SK-N-MC (cell line): ENCODE results near the gene GLUL.
A peak's percentile ranks its signal among the peaks of the same experiment; 100 is the strongest.

Experiments used
- DNase-seq: peaks from one replicate; pipeline ENCODE4 v3.0.0-alpha.2; 2011; ENCODE audit warnings: low read depth, low spot score
- H3K27ac ChIP-seq: fragments of 200-600 bp; sonication (generic); 2 replicates; pipeline ENCODE4 v1.5.1; 2016; ENCODE audit warnings: mixed run types
- H3K36me3 ChIP-seq: fragments of 200-600 bp; sonication (generic); 2 replicates; pipeline ENCODE4 v1.6.1; 2017; ENCODE audit warnings: antibody characterized with exemption, low read length, mixed read lengths; ENCODE audit not compliant: insufficient read depth
- H3K4me3 ChIP-seq: fragments of 200-600 bp; sonication (generic); 2 replicates; pipeline ENCODE4 v1.5.1; 2016
- H3K9ac ChIP-seq: fragments of 200-600 bp; sonication (generic); 2 replicates; pipeline ENCODE4 v1.8.0; 2017; ENCODE audit warnings: mixed run types, mixed read lengths; ENCODE audit not compliant: insufficient read length
- H3K9me3 ChIP-seq: fragments of 200-600 bp; sonication (generic); 2 replicates; pipeline ENCODE4 v1.6.1; 2017; ENCODE audit warnings: low read depth, mild to moderate bottlenecking, antibody characterized with exemption, low read length, moderate library complexity, mixed read lengths
- EZH2 ChIP-seq: fragments of 200-600 bp; sonication (generic); IDR thresholded peaks from one replicate; pipeline ENCODE4 v1.6.1; 2017; ENCODE audit warnings: antibody characterized with exemption
- FOXP2 ChIP-seq: optimal IDR thresholded peaks from 2 replicates; pipeline ENCODE3; 2011; ENCODE audit warnings: mild to moderate bottlenecking, moderate library complexity; ENCODE audit not compliant: insufficient read depth; ENCODE audit errors: extremely low read length, control extremely low read depth
- POLR2AphosphoS5 ChIP-seq: IDR thresholded peaks from 2 replicates; pipeline ENCODE4 v1.6.1; 2012; ENCODE audit warnings: mild to moderate bottlenecking, low read depth, low read length, borderline replicate concordance

GLUL gene

DNA sequence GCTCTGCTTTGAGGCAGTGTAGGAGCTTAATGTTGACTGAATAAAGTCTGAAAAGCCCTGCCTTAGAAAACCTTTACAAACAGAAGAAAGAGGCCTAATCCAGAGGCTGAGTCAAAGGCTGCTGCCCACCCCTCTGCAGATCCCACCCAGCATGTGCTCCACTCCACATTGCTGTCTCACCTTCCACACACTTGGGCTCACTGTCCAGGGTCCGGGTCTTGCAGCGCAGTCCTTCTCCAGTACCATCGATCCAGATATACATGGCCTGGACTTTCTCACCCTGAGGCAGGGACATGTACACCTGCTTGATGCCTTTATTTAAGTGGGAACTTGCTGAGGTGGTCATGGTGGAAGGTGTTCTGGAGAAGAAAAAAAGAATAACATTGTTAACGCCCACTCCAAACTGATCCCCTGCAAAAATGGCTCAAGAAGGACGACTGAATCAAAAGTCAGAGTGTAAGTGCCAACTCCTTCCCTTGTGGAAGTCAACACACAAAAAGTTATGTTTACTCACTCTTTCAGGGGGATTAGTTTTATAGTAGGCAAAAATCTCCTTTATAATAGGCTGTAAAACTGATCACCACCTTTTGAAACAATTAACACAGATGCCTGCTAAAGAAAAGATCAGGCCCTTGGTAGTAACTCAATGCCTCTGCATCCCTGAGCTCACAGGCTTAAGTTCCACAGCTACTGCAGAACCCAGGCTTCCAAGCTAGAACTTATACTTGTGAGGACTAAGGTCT lies 3.0 kb downstream of the GLUL start:
- H3K9ac ChIP-seq = peak overlapping the region; percentile 96
- peak overlapping the region; percentile 77 for H3K4me3 ChIP-seq
- no peak overlapping the region for H3K27ac ChIP-seq
- no peaks in the 10 kb centered on the region for H3K9me3 ChIP-seq
- TF ChIP-seq EZH2 (no peak), FOXP2 (no peak), POLR2AphosphoS5 (no peak)
- H3K36me3 ChIP-seq = peaks cover 61% of the 10 kb centered on the region
- DNase-seq = no peak

DNA sequence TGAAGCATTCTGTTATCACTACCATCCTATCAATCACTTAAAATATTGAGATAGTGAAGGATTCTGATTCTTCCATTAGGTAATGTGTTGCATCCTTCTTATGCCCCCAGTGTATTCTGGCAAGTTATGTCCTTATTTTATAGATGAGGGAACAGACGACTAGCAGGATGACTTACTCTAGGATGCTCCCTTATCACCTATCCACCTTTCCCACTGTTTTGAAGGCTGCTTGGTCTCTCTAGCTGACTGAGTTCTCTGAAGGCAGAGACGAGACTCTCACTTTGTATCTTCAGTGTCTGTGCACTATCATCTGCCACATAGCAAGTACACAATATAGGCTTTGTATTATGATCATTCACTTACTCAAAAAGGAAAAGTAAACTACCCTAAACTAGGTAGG lies 4.0 kb downstream of the GLUL start:
- H3K36me3 ChIP-seq = peaks cover 71% of the 10 kb centered on the region
- no peak overlapping the region for H3K9ac ChIP-seq
- no peak overlapping the region for H3K27ac ChIP-seq
- H3K9me3 ChIP-seq = no peaks in the 10 kb centered on the region
- no peak for DNase-seq
- TF ChIP-seq FOXP2 = no peak
- H3K4me3 ChIP-seq = no peak overlapping the region

DNA sequence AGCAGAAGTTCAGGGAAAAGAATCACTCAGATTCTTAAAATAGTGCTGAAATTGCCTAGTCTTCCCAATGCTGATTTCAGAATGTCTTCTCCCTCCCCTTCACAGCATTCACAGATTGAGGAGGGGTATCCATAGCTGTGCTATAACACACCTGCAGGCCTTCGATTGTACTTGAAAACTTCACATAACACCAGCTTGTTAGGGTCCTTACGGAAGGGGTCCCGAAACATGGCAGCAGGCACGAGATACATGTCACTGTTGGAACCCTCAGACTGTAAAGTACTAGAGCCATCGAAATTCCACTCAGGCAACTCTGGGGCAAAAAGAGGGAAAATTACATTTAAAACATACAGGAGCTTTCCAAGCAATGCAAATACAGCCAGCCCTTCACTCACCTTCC lies 4.6 kb downstream of the GLUL start:
- no peak for TF ChIP-seq FOXP2
- no peak for TF ChIP-seq POLR2AphosphoS5
- no peak for TF ChIP-seq EZH2
- no peak for DNase-seq
- Histone ChIP-seq H3K9ac (no peak overlapping the region), H3K4me3 (no peak overlapping the region), H3K27ac (no peak overlapping the region), H3K36me3 (peaks cover 76% of the 10 kb centered on the region), H3K9me3 (no peaks in the 10 kb centered on the region)

DNA sequence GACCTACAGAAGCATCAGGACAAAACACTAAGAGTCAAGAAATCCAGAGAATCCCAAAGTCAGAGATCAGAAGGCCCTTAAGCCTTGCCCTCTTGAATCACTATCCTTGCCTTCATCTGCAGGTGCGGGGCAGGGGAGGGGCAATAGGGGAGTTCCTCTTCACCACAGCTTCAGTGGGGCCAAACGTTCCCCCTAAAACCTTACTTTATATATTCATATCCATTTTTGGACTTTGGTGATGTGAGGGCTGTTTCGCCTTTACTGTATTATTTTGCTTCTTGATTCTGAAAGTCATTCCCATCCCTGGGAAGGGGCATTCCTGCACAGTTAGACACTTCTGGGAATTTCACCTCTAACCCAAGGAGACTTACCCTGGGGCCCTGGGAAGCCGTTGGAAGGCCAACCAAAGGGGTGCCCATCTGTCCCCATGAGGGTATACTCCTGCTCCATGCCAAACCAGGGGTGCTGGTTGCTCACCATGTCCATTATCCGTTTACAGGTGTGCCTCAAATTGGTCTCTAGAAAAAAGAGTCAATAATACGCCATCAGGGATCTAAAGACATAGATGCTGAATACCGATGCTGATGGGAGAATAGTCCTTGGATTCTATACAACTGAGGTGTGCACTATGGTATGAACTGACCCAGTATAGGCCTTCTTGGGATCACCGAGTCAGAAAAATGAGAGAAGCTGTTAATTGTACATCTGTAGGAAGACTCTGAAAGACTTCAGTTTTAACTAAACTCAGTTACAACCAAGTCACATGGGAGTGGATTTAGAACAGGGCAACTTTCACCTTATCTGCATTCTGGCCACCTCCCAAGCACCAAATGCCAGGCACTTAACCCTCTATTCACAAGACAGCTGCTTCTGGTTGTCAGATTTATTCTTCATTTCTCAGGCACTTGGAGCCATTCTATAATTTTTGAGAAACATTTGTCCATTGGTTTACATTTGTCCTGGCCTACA lies 5.4 kb downstream of the GLUL start:
- H3K36me3 ChIP-seq = peaks cover 80% of the 10 kb centered on the region
- no peak overlapping the region for H3K9ac ChIP-seq

DNA sequence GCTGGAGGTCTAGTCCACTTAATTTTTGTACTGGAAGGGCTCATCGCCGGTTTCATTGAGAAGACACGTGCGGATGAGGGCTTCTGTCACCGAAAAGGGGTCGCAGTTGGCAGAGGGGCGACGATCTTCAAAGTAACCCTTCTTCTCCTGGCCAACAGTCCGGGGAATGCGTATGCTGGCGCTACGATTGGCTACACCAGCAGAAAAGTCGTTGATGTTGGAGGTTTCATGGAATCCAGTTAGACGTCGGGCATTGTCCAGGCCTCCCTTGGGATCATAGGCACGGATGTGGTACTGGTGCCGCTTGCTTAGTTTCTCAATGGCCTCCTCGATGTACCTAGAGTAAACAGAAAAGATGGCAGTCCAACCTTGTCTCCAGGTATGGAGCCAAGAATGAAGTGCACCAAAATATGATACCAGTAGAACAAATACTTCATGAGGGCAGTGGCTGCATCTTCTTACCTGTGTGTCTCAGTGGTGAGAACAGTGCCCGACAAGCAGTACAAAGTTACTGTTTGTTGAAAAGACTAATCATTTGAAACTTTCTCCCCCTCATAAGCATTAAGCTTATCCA lies 7.1 kb downstream of the GLUL start:
- no peak overlapping the region for H3K27ac ChIP-seq
- TF ChIP-seq FOXP2 (no peak), EZH2 (no peak), POLR2AphosphoS5 (no peak)
- no peak overlapping the region for H3K9ac ChIP-seq
- H3K4me3 ChIP-seq = no peak overlapping the region
- peaks cover 77% of the 10 kb centered on the region for H3K36me3 ChIP-seq
- no peaks in the 10 kb centered on the region for H3K9me3 ChIP-seq
- no peak for DNase-seq

More for the DNA sequence above, 5.4 kb downstream of the GLUL start:
- TF ChIP-seq EZH2 = no peak
- no peak for TF ChIP-seq FOXP2
- no peak for TF ChIP-seq POLR2AphosphoS5
- DNase-seq = no peak
- H3K4me3 ChIP-seq = no peak overlapping the region
- H3K9me3 ChIP-seq = no peaks in the 10 kb centered on the region
- H3K27ac ChIP-seq = no peak overlapping the region

DNA sequence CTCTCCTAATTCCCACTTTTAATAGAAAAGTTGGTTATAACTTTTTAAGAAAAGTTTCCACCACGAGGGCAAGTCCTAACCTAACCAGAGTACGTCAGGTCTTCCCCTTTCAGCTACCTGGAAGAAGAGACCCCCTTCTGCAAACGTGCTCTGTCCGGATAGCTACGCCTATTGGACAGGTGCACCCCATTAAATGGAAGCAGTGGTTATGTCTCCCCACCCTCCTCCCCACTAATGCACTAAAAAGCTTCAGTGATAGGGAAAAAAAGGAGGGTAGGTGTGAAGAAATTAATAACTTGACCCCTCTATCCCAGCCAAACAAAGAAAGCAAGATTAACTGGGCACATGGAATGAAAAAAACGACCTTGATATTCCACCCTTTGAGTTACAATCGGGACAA lies 7.7 kb downstream of the GLUL start:
- Histone ChIP-seq H3K27ac (no peak overlapping the region), H3K36me3 (peaks cover 71% of the 10 kb centered on the region), H3K9ac (no peak overlapping the region), H3K9me3 (no peaks in the 10 kb centered on the region), H3K4me3 (no peak overlapping the region)
- DNase-seq = no peak
- no peak for TF ChIP-seq EZH2
- TF ChIP-seq POLR2AphosphoS5 = no peak

DNA sequence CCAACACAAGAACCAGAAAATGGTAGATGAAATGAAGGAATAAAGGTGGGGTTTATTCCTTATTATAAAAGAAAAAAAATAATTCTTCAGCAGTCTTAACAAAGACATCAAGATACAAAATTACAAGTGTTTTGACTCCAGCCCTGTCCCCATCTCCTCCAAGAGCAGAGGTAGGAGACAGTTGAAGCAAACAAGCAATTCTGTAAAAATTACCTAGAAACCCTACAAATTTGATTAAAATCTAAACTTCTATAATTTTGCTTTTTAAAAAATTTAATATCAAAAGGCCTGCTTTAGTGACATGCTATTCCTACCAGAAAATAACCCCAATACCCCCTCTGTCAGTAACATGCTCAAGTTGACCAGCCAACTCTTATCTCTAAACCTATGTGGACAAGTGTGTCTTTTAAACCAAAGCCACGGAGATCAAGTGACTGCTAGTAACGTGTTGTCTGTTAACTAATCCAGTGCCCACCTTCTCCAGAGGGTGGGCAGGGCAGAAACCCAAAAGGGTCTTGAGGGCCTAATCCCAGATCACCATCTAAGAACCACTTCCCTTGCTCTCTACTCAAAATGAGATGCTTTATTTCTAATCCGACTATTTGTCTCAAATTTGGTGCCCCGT lies 8.4 kb downstream of the GLUL start:
- DNase-seq = no peak
- H3K27ac ChIP-seq = no peak overlapping the region
- no peaks in the 10 kb centered on the region for H3K9me3 ChIP-seq
- TF ChIP-seq EZH2 = no peak
- H3K4me3 ChIP-seq = no peak overlapping the region
- H3K36me3 ChIP-seq = peaks cover 64% of the 10 kb centered on the region
- H3K9ac ChIP-seq = no peak overlapping the region
